Calu3 (cell line): Measurements from ENCODE around the gene PHF19. TPM values are rescaled to one million over a fixed set of nuclear protein-coding genes. Genes with fewer than 3 reads are reported as not detected.

ENCODE experiments used
- BruUV-seq: library from RNA; stranded (reverse); fragments of 400-500 nt; replicated peaks from 2 replicates; lab custom pipeline; 2021; lab: Mats Ljungman, UMichigan
- CTCF ChIA-PET: fragments of 300-600 bp; sonication (Branson Sonifier 250); formaldehyde crosslinking; loops from one replicate; lab custom pipeline; 2022; ENCODE audit warnings: antibody characterized with exemption; lab: Charles Lee
- DNase-seq: peaks from one replicate; pipeline ENCODE4 v3.0.0; 2022
- H3K27ac Mint-ChIP-seq: one replicate; pipeline ENCODE4 v1.8.0; 2022; ENCODE audit warnings: mixed read lengths; ENCODE audit not compliant: unreplicated experiment
- H3K27me3 Mint-ChIP-seq: one replicate; pipeline ENCODE4 v1.8.0; 2022; ENCODE audit warnings: mixed read lengths; ENCODE audit not compliant: unreplicated experiment
- H3K36me3 Mint-ChIP-seq: one replicate; pipeline ENCODE4 v1.8.0; 2022; ENCODE audit warnings: mild to moderate bottlenecking, moderate library complexity, mixed read lengths; ENCODE audit not compliant: insufficient read depth, unreplicated experiment
- H3K4me1 Mint-ChIP-seq: one replicate; pipeline ENCODE4 v1.8.0; 2022; ENCODE audit warnings: mild to moderate bottlenecking, low read depth, mixed read lengths; ENCODE audit not compliant: unreplicated experiment
- H3K4me3 Mint-ChIP-seq: one replicate; pipeline ENCODE4 v1.8.0; 2022; ENCODE audit warnings: mild to moderate bottlenecking, low read depth, moderate library complexity, mixed read lengths; ENCODE audit not compliant: unreplicated experiment
- H3K9me3 Mint-ChIP-seq: one replicate; pipeline ENCODE4 v1.8.0; 2022; ENCODE audit warnings: low read depth, mixed read lengths; ENCODE audit not compliant: unreplicated experiment
- intact Hi-C: fragments of 100-400 bp; cut with micrococcal nuclease; formaldehyde crosslinking; loops from one replicate; pipeline ENCODE4 v1.10.0; 2022; ENCODE audit not compliant: unreplicated experiment
- total RNA-seq: library from RNA; stranded (reverse); gene quantifications from 2 replicates; pipeline ENCODE4 v1.2.3, GENCODE V29; 2022
- TF ChIP-seq, protein P1 (sequence below): fragments of 200-600 bp; IDR thresholded peaks from one replicate; pipeline ENCODE4 v1.8.0; 2022; ENCODE audit warnings: antibody characterized with exemption; ENCODE audit not compliant: unreplicated experiment

Gene PHF19
- total RNA-seq, 1 experiment from 2014 or later: 44.5 TPM

DNA sequence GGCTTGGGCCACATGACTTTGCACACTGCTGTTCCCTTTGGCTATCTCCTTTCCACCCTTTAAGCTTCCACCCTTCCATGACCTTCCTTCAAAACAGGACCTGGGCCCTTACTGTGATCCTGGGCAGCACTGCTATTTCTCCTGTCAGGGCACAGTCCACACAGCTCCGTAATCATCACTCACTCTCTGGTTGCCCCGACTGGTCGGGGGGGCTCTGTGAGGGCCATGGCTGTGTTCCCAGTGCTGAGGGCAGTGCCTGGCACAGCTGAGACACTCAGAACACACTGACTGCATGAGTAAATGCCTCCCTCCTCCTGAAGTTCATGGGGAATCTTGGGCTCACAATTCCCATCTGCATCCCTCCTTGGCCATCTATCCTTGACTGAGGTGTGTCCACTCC, 37.4 kb upstream of the PHF19 start:
- H3K9me3 Mint-ChIP-seq: no peaks in the 10 kb centered on the region
- no peak overlapping the region for H3K4me3 Mint-ChIP-seq
- no peak for DNase-seq
- CTCF ChIA-PET: no interaction called here
- no peaks in the 10 kb centered on the region for H3K36me3 Mint-ChIP-seq
- no peaks in the 10 kb centered on the region for H3K27me3 Mint-ChIP-seq
- H3K27ac Mint-ChIP-seq: no peak overlapping the region
- intact Hi-C loops: no loop called here
- TF ChIP-seq, protein P1, sequence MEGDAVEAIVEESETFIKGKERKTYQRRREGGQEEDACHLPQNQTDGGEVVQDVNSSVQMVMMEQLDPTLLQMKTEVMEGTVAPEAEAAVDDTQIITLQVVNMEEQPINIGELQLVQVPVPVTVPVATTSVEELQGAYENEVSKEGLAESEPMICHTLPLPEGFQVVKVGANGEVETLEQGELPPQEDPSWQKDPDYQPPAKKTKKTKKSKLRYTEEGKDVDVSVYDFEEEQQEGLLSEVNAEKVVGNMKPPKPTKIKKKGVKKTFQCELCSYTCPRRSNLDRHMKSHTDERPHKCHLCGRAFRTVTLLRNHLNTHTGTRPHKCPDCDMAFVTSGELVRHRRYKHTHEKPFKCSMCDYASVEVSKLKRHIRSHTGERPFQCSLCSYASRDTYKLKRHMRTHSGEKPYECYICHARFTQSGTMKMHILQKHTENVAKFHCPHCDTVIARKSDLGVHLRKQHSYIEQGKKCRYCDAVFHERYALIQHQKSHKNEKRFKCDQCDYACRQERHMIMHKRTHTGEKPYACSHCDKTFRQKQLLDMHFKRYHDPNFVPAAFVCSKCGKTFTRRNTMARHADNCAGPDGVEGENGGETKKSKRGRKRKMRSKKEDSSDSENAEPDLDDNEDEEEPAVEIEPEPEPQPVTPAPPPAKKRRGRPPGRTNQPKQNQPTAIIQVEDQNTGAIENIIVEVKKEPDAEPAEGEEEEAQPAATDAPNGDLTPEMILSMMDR: no peak
- no peaks in the 10 kb centered on the region for H3K4me1 Mint-ChIP-seq
- no TSS peak for BruUV-seq

DNA sequence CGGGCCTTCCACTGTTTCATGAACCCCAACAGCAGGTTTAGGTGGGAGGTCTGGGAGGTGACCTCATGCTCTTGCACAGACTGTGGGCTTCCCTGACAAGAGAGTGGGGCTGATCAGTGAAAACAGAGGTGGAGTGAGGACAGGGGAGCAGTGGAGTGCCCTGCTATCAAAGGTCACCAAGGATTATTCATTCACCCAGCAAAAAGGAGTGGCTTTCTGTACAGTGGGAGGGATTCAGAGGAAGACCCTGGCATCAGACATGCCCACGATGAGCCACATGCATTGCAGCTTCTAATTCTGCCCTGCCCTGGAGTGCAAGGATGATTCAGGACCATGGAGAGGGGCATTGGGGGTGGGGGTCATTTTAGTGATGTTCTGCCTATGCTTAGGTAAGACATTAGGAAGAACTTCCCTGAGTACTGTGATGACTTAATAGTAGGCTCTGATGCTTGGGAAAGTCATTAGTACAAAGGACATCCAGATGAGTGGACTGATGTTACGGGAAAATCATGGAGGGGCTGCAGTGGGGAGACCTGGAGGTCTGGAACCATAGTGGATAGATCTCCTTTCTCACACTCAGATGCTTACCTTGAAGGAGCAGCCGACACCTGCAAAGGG, 36.8 kb upstream of the PHF19 start:
- H3K9me3 Mint-ChIP-seq: no peaks in the 10 kb centered on the region
- no peaks in the 10 kb centered on the region for H3K36me3 Mint-ChIP-seq
- CTCF ChIA-PET: interaction anchor here (0.6 kb wide), 1 partner anchor 30 kb away, joined by 4 read pairs; no protein-coding TSS in a partner anchor
- no TSS peak for BruUV-seq
- TF ChIP-seq, protein P1: no peak
- intact Hi-C loops: no loop called here
- no peaks in the 10 kb centered on the region for H3K27me3 Mint-ChIP-seq
- no peaks in the 10 kb centered on the region for H3K4me1 Mint-ChIP-seq
- DNase-seq: no peak
- no peak overlapping the region for H3K4me3 Mint-ChIP-seq
- H3K27ac Mint-ChIP-seq: no peak overlapping the region

DNA sequence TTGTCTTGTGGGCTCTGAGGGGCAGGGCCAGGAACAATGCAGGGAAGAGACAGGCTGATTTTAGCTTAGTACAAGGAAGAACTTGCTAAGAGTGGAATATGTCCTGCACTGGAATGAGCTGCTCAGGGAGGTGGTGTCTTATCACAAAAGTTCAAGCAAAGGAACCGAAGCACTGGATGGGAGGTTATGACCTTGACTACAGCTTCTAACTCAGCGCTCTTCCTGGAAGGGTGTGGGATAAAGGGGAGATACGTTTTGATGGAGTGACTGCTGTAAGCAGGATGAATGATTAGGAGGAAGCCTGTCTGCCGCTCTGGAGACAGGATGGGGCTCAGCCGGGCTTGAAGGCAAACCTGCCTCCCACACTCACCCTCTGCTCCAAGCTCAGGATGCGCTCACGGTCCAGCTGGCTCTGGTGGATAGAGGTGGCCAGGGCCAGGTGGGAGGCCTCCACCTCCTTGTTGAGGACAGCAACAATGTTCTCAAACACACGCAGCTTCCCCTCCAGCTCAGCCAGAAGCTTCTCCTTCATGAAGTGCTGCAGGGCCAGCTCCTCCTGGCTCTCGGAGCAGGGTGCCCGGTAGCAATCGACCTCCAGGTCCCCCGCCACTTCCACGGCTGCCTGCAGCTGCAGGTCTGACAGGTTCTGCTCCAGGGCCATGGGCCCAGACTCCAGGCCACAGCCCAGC, 36.1 kb upstream of the PHF19 start:
- Mint-ChIP-seq H3K4me3 (no peak overlapping the region), H3K9me3 (no peaks in the 10 kb centered on the region), H3K4me1 (no peaks in the 10 kb centered on the region), H3K36me3 (no peaks in the 10 kb centered on the region), H3K27ac (no peak overlapping the region), H3K27me3 (no peaks in the 10 kb centered on the region)
- CTCF ChIA-PET: interaction anchor here (0.6 kb wide), 3 partner anchors 29 to 1863 kb away, joined by 3 to 4 read pairs (median 3); no protein-coding TSS in a partner anchor
- intact Hi-C loops: no loop called here
- TF ChIP-seq, protein P1: no peak
- BruUV-seq: no TSS peak
- no peak for DNase-seq

DNA sequence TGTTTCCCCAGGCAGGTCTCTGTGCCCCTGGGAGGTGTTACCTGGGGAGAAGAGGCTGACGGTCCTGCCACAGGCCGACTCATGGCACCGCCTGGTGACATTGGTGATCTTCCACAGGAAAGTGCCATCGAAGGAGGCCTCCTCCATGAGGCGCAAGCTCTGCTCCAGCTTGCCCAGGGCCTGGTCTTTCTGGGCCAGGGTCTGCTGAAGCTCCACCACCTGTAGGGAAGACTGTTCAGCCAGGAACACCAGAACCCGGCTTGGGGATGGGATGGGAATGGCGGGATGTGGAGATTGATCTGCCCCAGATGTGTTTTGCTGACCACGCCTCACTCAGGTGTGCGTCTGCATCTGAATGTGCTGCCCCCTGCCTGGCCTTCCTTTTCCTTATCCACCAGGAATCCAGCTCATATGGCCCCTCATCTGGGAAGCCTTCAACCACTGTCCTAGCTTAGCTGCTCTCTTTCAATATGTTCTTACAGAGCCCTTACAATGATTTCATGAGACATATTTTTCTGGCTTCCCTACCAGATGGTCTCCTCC, 34.4 kb upstream of the PHF19 start:
- Mint-ChIP-seq H3K36me3 (no peaks in the 10 kb centered on the region), H3K27me3 (no peaks in the 10 kb centered on the region), H3K4me1 (no peaks in the 10 kb centered on the region), H3K4me3 (no peak overlapping the region), H3K9me3 (no peaks in the 10 kb centered on the region), H3K27ac (no peak overlapping the region)
- BruUV-seq: no TSS peak
- CTCF ChIA-PET: no interaction called here
- TF ChIP-seq, protein P1: no peak
- DNase-seq: no peak
- intact Hi-C loops: no loop called here
